Measurements from ENCODE around the gene TMEM270.
"Not testable (repeated sequence)": the region's sequence is repeated elsewhere in the genome, so short reads cannot be mapped to it uniquely, and the experiment has no call there.

The TMEM270 gene, protein sequence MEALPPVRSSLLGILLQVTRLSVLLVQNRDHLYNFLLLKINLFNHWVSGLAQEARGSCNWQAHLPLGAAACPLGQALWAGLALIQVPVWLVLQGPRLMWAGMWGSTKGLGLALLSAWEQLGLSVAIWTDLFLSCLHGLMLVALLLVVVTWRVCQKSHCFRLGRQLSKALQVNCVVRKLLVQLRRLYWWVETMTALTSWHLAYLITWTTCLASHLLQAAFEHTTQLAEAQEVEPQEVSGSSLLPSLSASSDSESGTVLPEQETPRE

DNA sequence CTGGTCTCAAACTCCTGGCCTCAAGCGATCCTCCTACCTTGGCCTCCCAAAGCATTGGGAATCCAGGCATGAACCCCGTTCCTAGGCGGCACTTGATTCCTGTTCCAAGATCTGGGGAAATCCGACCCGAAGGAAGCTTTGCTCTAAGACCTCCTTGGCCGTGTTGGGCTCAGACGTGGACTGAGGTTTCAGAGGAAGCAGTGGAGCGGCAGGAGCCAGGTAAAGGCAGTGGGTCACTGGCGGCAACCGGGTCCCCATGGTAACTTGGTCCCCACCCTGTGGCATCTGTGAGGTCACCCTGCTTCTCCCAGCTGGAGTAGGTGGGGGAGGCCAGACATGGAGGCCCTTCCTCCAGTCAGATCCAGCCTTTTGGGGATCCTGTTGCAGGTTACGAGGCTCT is at the start of gene TMEM270:
Gene TMEM270 (plus strand): TSS at position 301 of the 400 bp plus-strand sequence. CDS start 36 bp downstream, at position 337.
- no peak for DNase-seq (ENCODE audit: low read depth in 2 of 2)

GRCh38 chr7:73811760-73812168 is 49.2 kb upstream of the TMEM270 start:
- peak; percentile 19 to 45 for DNase-seq (ENCODE audit: low read depth in 2 of 2)

DNA sequence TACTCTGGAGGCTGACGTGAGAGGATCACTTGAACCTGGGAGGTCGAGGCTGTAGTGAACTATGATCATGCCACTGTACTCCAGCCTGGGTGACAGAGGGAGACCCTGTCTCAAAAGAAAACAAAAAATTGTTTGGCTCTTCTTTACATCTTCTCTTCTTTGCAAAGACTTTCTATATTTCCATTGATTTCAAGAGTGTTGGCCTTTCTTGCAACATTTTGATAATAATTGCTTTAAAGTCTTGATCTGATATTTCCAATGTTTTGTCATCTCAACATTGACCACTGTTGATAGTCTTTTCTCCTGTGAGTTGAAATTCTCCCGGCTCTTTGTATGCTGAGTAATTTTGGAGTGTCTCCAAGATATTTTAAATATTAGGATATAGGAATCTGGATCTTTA is 48.0 kb upstream of the TMEM270 start:
- no peak for DNase-seq (ENCODE audit: low read depth in 2 of 2)

DNA sequence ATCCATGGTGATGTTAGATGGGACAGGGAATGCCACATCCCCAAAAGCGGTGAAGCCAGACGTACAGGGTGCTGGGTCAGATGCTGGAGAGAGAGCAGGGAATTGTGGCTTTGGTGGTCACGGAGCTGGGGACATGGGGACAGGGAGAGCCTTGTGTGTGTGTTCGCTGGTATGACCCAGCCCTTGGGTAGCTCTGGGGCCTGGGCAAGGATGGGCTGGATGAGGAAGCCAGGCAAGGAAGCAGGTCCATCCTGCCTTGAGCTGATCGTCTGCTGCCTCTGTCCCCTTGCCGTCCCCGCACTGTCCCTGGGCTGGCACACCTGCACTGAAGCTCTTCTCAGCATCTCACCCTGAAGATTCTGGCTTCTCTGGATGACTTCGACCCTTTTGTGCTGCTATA is 45.5 kb upstream of the TMEM270 start:
- DNase-seq (ENCODE audit: low read depth in 2 of 2), result no peak

- no peak for DNase-seq (ENCODE audit: low read depth in 2 of 2)
Observed at GRCh38 chr7:73817121-73817520, 43.8 kb upstream of the TMEM270 start.

DNA sequence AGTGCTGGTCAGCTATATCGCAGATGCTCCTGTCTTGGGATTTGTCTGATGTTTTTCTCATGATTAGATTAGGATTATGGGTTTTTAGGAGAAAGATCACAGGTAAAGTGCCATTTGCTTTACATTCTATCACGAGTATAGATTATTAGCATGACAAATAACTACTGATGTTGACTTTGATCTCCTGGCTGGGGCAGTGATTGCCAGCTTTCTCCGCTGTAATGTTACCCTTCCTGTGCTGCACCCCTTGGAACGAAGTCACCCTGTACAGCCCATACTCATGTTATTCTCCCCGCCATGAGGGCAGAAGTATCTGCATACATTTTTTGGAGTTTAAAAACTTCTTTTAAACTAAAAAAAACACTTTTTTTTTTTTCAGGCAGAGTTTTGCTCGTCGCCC is 40.9 kb upstream of the TMEM270 start:
- DNase-seq (ENCODE audit: low read depth in 2 of 2), result no peak

DNA sequence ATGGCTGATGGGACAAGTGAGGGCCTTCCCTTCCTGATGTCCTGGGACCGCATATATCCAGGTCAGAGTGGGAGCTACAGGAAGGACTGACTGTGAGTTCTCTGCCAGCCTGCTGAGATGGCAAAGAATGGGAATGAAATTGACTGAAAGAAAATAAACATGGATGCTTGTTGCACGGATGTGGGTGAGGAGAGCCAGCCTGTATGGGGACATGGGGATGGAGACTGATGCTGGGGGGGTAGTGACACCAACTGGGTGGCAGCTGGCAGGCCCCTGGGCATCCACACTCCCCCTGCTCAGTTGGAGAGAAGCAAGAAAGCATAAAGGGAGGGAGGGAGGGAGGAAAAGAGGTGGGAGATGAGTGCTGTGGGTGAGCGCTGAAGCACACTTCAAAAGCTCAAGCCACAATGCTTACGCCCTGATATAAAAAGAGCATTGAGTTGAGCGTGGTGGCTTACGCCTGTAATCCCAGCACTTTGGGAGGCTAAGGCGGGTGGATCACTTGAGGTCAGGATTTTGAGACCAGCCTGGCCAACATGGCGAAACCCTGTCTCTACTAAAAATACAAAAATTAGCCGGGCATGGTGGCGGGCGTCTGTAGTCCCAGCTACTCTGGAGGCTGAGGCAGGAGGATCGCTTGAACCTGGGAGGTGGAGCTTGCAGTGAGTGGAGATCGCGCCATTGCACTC is 39.2 kb upstream of the TMEM270 start:
- not testable (repeated sequence) for DNase-seq (ENCODE audit: low read depth in 2 of 2)

- DNase-seq (ENCODE audit: low read depth in 2 of 2), result no peak
Observed at GRCh38 chr7:73822319-73823173, 38.4 kb upstream of the TMEM270 start.

- no peak for DNase-seq (ENCODE audit: low read depth in 2 of 2)
Observed at GRCh38 chr7:73823257-73823656, 37.7 kb upstream of the TMEM270 start.

- no peak for DNase-seq (ENCODE audit: low read depth in 2 of 2)
Observed at GRCh38 chr7:73823873-73824592, 36.9 kb upstream of the TMEM270 start.

GRCh38 chr7:73824986-73825385 is 36.0 kb upstream of the TMEM270 start:
- no peak for DNase-seq (ENCODE audit: low read depth in 2 of 2)

- no peak for DNase-seq (ENCODE audit: low read depth in 2 of 2)
Observed at GRCh38 chr7:73827567-73828106, 33.3 kb upstream of the TMEM270 start.

GRCh38 chr7:73828107-73828803 is 32.7 kb upstream of the TMEM270 start:
- no peak for DNase-seq (ENCODE audit: low read depth in 2 of 2)

DNA sequence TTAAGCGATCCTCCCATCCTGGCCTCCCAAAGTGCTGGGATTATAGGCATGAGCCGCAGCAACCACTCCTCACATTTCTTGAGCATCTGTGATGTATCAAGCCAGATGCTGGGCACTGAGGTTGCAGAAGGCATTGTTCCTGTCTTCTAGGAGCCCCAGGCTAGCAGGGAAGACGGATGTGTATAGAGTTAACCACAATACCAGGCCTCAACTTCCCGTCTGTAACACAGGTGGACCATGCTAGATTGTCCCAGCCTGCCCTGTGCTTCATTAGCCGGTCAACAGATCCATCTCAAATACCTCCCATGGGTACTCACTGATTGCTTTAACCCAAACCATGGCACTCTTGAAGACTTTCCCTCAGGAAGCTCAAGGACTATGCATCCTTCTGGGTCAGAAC is 32.0 kb upstream of the TMEM270 start:
- no peak for DNase-seq (ENCODE audit: low read depth in 2 of 2)

DNA sequence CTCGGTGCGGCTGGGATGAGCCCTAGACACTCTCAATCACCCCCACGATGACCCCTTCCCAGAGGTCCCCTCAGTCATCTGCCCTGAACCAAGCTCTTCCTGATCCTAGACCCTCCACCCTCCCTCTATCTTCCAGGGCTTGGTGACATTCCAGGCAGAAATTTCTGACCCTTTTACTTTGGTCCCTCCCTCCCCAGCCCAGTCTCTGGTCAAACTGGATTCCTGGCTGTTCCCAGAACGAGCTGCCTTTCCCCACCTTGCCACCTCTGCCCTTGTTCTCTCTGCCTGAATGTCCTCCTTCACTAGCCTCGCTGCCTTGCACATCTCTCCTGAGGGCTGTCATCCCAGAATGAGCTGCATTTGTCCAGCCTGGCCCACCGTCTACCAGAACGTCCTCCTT is 31.5 kb upstream of the TMEM270 start:
- no peak for DNase-seq (ENCODE audit: low read depth in 2 of 2)

- DNase-seq (ENCODE audit: low read depth in 2 of 2), result no peak
Observed at GRCh38 chr7:73829921-73830680, 30.9 kb upstream of the TMEM270 start.

DNA sequence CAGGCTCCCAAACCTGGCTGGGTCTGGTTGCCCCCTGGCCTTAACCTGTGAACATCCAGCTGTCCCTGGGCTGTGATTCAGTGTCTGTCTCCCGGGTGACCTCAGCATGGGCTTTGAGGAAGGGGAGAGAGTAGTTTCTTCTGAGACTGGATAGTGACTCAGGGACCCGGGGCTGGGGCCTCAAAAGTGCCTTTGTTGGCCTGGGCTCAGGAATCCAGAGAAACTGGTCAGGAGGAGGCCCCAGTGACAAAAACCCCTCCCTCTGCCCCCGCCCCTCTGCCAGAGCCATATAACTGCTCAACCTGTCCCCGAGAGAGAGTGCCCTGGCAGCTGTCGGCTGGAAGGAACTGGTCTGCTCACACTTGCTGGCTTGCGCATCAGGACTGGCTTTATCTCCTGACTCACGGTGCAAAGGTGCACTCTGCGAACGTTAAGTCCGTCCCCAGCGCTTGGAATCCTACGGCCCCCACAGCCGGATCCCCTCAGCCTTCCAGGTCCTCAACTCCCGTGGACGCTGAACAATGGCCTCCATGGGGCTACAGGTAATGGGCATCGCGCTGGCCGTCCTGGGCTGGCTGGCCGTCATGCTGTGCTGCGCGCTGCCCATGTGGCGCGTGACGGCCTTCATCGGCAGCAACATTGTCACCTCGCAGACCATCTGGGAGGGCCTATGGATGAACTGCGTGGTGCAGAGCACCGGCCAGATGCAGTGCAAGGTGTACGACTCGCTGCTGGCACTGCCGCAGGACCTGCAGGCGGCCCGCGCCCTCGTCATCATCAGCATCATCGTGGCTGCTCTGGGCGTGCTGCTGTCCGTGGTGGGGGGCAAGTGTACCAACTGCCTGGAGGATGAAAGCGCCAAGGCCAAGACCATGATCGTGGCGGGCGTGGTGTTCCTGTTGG is 30.0 kb upstream of the TMEM270 start, which contains the start of gene CLDN4:
Gene CLDN4 (plus strand): TSS at position 316 of the 903 bp plus-strand sequence. CDS start 206 bp downstream, at position 522.
- no peak for DNase-seq (ENCODE audit: low read depth in 2 of 2)

- no peak for DNase-seq (ENCODE audit: low read depth in 2 of 2)
Observed at GRCh38 chr7:73831584-73831833, 29.4 kb upstream of the TMEM270 start.

Data from stimulated activated CD4-positive, alpha-beta T cell treated with anti-CD3 and anti-CD28 coated beads, Interleukin-15, amount 100 ng/mL, for 48 hours (primary cell).